Uterus (tissue), 2 donors: ENCODE measurements around the gene UNC119B.

Experiments
- CTCF ChIP-seq, 4 experiments: fragments of 200-600 bp in 2 of 4; fragments of 450-650 bp in 2 of 4; sonication (generic) in 2 of 4; IDR thresholded peaks; one replicate each; pipeline ENCODE4 v1.5.1; 2016 to 2019; ENCODE audit warnings: antibody characterized with exemption in 4 of 4, mild to moderate bottlenecking in 2 of 4, moderate library complexity in 1 of 4
- POLR2A ChIP-seq, 2 donors: fragments of 450-650 bp; IDR thresholded peaks; one replicate each; pipeline ENCODE4 v1.6.1; 2016; ENCODE audit warnings: antibody characterized with exemption in 2 of 2, mild to moderate bottlenecking in 1 of 2, moderate library complexity in 1 of 2

DNA sequence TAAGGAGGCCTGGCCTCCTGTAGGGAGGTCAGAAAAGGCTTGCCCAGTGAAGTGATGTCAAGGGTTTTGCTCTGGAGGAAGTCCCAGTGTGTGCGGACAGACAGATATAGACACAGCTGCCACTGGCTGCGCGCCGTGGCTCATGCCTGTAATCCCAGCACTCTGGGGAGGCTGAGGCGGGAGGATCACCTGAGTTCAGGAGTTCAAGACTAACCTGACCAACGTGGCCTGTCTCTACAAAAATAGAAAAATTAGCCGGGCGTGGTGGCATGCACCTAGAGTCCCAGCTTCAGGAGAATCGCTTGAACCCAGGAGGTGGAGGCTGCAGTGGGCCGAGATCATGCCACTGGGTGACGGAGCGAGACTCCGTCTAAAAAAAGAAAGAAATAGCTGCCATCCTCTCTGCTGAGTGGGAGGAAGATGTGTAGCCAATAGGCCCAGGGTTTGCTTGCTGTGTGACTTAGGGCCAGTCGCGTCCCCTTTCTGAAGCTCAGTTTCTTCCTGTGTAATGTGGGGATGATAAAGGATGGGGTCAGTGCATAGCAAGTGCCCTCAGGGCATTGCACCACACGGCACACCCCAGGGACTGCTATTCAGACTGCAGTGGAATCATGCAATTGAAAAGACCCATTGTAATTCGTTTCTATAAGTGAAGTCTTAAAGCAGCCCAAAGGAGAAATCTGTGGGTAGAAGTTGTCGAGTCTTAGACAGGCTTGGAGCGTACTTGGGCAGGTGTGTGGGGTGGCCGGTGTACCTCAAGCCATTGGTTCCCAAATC, 42.0 kb upstream of the UNC119B start:
- TF ChIP-seq CTCF (IDR thresholded peaks at IDR 0.05) = no peak
- no peak for TF ChIP-seq POLR2A (IDR thresholded peaks at IDR 0.05)
